Jurkat, Clone E6-1 (cell line): ENCODE results near the gene OGA.
A peak's percentile ranks its signal among the peaks of the same experiment; 100 is the strongest.
"Not testable (repeated sequence)": the region's sequence is repeated elsewhere in the genome, so short reads cannot be mapped to it uniquely, and the experiment has no call there.

ENCODE experiments used
- DNase-seq: peaks from one replicate; pipeline ENCODE4 v3.0.0-alpha.2; 2011; ENCODE audit warnings: low read depth, low spot score
- H3K4me3 ChIP-seq: 2 replicates; pipeline ENCODE4 v1.5.1; 2011; ENCODE audit warnings: mild to moderate bottlenecking, low read length, control low read depth, moderate library complexity

OGA gene

GRCh38 chr10:101816913-101817336 is 1.3 kb downstream of the OGA start:
- no peak for DNase-seq
- peak overlapping the region; percentile 73 for H3K4me3 ChIP-seq

GRCh38 chr10:101816376-101816775 is 1.9 kb downstream of the OGA start:
- peak overlapping the region; percentile 73 for H3K4me3 ChIP-seq
- no peak for DNase-seq

GRCh38 chr10:101814466-101815071 is 3.7 kb downstream of the OGA start:
- no peak for DNase-seq
- no peak overlapping the region for H3K4me3 ChIP-seq

- DNase-seq: no peak
- no peak overlapping the region for H3K4me3 ChIP-seq
Measured at GRCh38 chr10:101812606-101813005, 5.6 kb downstream of the OGA start.

GRCh38 chr10:101807158-101807557 is 11.1 kb downstream of the OGA start:
- no peak for DNase-seq

GRCh38 chr10:101803511-101803910 is 14.7 kb downstream of the OGA start:
- DNase-seq: no peak
- H3K4me3 ChIP-seq: no peak overlapping the region

More at GRCh38 chr10:101807158-101807557, 11.1 kb downstream of the OGA start:
- H3K4me3 ChIP-seq: no peak overlapping the region

- no peak overlapping the region for H3K4me3 ChIP-seq
- no peak for DNase-seq
Measured at GRCh38 chr10:101797403-101798059, 20.7 kb downstream of the OGA start.

GRCh38 chr10:101793526-101793925 is 24.7 kb downstream of the OGA start:
- DNase-seq: no peak
- H3K4me3 ChIP-seq: no peak overlapping the region

- no peak for DNase-seq
- H3K4me3 ChIP-seq: no peak overlapping the region
Measured at GRCh38 chr10:101789686-101790085, 28.6 kb downstream of the OGA start.

- DNase-seq, H3K4me3 ChIP-seq: not testable (repeated sequence)
Measured at GRCh38 chr10:101789231-101789630, 29.0 kb downstream of the OGA start.

- no peak for DNase-seq
- no peak overlapping the region for H3K4me3 ChIP-seq
Measured at GRCh38 chr10:101785801-101786200, 32.4 kb downstream of the OGA start.

GRCh38 chr10:101784558-101784957 is 33.7 kb downstream of the OGA start:
- no peak for DNase-seq
- H3K4me3 ChIP-seq: no peak overlapping the region

GRCh38 chr10:101783736-101784118 is 34.5 kb downstream of the OGA start:
- DNase-seq: no peak
- peak overlapping the region; percentile 97 for H3K4me3 ChIP-seq

- DNase-seq: peak; percentile 72
- peak within 1 kb of the TSS; percentile 97 for H3K4me3 ChIP-seq
Measured at GRCh38 chr10:101782811-101783735, 35.2 kb downstream of the OGA start, which contains the start of gene NPM3. NPM3 (minus strand) TSS chr10:101783446; CDS start chr10:101783390, 56 bp downstream.

GRCh38 chr10:101781984-101782810 is 36.0 kb downstream of the OGA start:
- DNase-seq: no peak

GRCh38 chr10:101781655-101781983 is 36.6 kb downstream of the OGA start:
- no peak for DNase-seq
- peak overlapping the region; percentile 97 for H3K4me3 ChIP-seq

More at GRCh38 chr10:101781984-101782810, 36.0 kb downstream of the OGA start:
- H3K4me3 ChIP-seq: peak overlapping the region; percentile 97

GRCh38 chr10:101780818-101781654 is 37.2 kb downstream of the OGA start:
- H3K4me3 ChIP-seq: peak overlapping the region; percentile 97; the same call in 1 of the 2 replicates
- peak; percentile 45 for DNase-seq

- no peak overlapping the region for H3K4me3 ChIP-seq
- no peak for DNase-seq
Measured at GRCh38 chr10:101780187-101780817, 37.9 kb downstream of the OGA start.
